Testis (tissue), 2 donors: Measurements from ENCODE around the gene ZFYVE28.
"Not testable (repeated sequence)": the region's sequence is repeated elsewhere in the genome, so short reads cannot be mapped to it uniquely, and the experiment has no call there.

Experiments
- POLR2A ChIP-seq: fragments of 450-650 bp; IDR thresholded peaks from one replicate; pipeline ENCODE4 v1.6.1; 2017; ENCODE audit warnings: antibody characterized with exemption, mild to moderate bottlenecking, moderate library complexity
- TF ChIP-seq, protein P1 (sequence below), 3 experiments: fragments of 450-650 bp in 2 of 3; fragments of 200-600 bp in 1 of 3; sonication (generic) in 1 of 3; IDR thresholded peaks; one replicate each; pipeline ENCODE4 v1.5.1; 2016 to 2019; ENCODE audit warnings: antibody characterized with exemption in 3 of 3, mild to moderate bottlenecking in 2 of 3, moderate library complexity in 1 of 3

DNA sequence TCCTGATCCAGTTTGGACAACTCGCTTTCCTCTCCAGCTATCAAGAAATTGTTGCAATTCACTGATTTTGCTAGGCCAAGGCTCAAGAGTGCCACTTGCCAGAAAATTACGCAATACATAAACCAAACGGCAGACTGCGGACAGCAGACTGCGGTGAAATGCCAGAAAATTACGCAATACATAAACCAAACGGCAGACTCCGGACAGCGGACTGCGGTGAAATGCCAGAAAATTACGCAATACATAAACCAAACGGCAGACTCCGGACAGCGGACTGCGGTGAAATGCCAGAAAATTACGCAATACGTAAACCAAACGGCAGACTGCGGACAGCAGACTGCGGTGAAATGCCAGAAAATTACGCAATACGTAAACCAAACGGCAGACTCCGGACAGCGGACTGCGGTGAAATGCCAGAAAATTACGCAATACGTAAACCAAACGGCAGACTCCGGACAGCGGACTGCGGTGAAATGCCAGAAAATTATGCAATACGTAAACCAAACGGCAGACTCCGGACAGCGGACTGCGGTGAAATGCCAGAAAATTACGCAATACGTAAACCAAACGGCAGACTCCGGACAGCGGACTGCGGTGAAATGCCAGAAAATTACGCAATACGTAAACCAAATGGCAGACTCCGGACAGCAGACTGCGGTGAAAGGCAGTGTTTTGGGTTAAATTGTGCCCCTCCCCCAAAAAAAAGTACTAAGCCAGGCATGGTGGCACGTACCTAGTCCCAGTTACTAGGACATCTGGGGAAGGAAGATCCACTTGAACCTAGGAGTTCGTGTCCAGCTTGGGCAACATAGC is 11.7 kb upstream of the ZFYVE28 start:
- not testable (repeated sequence) for TF ChIP-seq POLR2A
- TF ChIP-seq, protein P1, sequence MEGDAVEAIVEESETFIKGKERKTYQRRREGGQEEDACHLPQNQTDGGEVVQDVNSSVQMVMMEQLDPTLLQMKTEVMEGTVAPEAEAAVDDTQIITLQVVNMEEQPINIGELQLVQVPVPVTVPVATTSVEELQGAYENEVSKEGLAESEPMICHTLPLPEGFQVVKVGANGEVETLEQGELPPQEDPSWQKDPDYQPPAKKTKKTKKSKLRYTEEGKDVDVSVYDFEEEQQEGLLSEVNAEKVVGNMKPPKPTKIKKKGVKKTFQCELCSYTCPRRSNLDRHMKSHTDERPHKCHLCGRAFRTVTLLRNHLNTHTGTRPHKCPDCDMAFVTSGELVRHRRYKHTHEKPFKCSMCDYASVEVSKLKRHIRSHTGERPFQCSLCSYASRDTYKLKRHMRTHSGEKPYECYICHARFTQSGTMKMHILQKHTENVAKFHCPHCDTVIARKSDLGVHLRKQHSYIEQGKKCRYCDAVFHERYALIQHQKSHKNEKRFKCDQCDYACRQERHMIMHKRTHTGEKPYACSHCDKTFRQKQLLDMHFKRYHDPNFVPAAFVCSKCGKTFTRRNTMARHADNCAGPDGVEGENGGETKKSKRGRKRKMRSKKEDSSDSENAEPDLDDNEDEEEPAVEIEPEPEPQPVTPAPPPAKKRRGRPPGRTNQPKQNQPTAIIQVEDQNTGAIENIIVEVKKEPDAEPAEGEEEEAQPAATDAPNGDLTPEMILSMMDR (IDR thresholded peaks at IDR 0.05) = not testable (repeated sequence)
